ENCODE measurements around the gene EYA3. TPM values are rescaled to one million over a fixed set of nuclear protein-coding genes. Genes with fewer than 3 reads are reported as not detected.

EYA3 gene
- polyA plus RNA-seq, 3 donors: 47.5 to 75.0 (median 61.0) TPM

DNA sequence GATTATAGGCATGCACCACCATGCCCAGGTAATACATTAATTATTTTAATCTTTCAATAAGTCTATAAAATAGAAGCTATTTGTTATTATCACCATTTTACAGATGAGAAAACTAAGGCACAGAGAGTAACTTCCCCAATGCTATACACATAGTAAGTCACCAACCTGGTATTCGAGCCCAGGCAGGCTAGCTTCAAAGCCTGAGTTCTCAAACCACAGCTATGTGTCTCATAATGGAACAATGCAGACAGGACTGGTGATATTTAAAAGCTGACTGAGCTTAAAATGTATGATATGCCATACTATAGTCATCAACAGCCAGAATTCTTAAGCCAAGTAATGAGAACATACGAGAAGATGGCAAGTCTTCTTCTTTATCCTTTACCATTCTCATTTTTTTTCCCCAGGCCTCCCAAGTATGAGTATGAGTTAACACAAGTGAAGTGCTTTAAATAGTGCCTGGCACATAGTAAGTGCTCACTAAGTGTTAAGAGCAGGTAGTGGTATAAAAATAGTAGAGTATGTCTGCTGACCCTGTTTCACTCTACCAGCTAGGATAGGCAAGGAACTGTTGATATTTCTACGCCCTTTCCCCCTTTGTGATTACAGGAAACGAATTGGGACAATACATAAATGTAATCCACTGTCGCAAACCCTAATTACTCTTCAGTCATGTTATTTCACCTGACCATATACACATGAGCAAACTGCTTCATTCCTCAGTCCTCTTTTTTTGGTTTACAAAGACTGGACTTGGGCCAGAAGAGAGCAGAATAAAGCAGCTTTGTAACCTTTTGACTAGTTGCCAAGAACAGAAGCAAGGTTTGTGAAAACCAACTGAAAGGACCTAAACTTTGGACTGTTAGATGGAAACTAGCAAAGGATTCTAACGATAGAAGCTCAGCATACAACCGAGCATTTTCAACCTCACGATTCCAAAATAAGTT lies 9.5 kb downstream of the EYA3 start:
- DNase-seq: no peak

DNA sequence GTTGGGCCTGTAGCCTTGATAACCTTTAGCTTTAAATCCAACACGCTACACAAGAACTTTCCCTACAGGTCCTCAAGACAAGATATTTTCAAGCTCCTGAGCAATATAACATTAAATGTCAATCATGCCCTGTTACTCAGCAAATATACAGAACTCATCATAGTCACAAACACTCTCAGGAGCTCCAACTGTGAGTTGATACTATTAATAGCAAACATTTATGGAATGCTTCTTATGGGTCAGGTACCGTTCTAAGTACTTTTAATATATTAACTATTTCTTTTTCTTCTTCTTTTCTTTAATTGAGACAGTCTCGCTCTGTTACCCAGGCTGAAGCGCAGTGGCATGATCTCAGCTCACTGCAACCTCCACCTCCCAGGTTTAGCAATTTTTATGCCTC lies 10.1 kb downstream of the EYA3 start:
- DNase-seq: no peak

DNA sequence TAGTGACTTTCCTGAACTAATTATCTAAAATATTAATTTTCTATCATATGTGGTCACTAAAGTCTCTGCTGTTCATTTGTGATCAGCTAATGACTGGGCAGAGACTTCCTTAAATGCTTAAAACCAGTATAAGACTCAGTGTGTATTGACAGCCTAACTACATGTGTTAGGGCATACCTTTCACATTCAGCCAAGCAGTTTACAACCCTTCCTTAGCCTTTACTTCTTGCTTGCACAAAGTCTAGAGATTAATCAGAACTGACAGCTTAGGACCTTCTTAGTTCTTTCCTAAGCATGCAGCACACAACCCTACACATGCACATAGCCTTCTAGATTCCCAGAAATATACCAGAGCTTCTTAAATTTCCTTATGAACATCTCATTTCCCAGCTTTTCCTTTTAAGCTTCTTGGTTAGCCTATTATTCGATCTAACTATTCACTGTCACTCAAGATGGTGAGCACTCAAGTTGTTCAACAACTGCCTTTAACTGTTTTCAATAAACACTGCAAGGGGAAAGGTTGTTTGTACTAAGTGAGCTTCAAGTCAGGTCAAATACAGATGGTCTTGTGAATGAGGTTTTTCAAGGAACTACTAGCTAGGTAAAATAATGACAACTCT lies 13.4 kb downstream of the EYA3 start:
- DNase-seq: no peak

DNA sequence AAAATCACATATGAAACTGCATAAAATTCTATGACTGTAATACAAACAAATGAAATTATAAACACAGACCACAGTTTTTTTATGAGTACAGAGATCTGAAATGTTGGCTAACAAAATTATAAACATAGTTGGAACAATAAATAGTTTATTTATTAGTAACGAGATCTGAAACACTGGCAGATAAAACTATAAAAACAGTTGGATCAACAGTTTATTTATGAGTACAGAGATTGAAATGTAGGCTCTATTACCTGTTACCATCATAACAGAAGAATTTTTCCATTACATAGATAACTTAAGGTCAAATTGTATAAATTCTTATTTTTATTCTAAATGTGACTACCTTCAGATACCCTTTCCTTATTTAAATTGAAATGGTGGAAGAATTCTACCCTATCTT lies 14.5 kb downstream of the EYA3 start:
- no peak for DNase-seq

DNA sequence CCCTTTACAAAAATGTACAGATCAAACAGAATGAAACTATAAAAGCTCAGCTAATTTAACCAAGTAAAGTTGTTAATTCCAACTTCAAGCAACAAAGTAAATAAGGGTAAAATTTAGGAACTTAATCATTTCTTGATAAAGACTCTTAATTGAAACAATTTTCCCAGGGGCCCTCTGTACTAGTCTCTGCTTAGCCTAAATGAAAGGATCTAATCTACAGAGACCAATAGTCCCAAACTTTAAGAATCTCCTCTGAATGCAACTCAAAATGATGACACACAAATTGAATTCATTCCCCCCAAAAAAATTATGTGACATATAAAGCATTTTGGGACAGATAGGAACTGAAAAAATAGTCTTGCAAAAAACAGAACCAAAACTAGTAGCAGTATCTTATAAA lies 16.6 kb downstream of the EYA3 start:
- no peak for DNase-seq

DNA sequence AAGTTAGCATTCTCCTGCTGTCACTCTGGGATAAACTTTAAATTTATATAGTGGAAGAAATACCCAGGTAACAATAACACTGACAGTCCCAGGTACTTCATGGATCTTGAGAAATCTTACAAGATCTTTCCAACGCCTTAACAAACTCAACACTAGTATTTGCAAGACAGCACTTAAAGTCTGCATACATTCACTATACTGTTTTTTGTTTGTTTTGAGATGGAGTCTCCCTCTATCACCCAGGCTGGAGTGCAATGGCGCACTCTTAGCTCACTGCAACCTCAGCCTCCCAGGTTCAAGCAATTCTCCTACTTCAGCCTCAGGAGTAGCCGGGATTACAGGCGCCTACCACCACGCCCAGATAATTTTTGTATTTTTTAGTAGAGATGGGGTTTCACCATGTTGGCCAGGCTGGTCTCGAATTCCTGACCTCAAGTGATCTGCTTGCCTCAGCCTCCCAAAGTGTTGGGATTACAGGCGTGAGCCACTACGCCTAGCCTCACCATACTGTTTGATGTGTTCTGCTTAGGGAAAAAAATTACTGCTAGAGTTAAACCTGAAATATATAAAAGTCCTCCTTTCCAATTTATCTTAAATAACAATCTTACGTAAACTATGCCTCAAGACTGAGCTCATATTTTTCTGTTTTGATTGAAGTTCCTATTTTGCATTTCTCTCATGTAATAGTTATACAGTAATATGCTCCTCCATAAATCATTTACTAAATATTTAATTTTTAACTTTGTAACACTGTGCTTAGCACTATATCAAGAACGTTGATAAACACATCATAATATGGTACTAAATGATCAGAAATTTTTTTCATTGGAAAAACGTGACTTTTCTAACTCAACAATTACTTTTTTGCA lies 17.5 kb downstream of the EYA3 start:
- DNase-seq: no peak

DNA sequence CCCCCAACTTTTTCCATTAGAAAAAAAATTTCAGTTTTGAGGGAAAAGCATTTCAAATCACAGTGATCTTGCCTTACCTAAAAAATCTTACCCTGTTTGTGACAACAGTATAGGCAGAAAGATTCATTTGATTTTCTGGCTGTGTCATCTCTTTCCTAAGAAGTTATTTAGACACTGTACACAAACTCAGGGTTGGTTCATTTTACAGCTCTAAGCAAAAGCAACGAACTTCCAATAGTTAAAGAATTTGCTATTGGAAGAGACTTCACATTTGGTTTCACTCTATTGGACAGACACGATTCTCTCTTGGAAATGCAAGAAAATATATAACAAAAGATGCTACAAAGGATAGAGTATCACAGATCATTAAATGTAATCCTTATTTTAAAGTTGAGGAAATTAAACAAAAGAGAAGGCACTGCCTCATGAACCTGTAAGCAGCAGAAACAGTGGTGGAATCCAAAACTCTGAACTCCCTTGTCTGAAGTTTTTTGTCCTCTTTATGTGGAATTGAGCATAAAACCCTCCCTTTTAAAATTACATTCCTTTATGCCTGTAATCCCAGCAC lies 20.8 kb downstream of the EYA3 start:
- no peak for DNase-seq

DNA sequence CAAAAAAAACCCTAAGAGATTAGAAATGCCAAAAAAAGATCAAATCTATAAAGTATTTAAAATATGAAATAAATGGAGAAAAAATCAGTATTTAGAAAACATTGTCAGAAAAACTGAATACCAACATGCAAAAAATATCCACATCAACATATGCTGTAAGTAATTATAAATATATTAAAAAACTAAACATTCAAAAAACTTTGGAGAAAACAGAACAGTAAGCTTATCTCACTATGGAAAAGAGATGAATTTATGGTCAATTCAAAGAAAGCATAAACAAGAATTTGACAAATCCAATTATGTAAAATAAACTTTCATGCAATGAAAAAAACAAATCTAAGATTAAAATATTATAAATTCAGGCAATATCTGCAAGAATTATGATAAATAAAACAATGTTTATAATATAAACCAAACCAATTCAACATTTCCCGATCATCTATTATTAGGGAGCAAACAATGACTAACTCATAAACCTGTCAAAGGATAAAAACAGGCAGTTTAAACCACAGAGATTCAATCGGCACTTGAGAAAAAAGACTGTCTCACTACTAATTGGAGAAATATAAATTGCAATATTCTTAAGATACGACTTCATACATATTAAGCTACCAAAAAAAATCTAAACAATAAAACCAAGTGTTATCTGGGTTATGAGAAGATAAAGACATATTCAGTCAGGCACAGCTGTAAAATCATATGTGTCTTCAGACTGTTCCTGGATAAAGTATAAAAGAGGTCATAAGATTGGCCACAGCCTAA lies 21.8 kb downstream of the EYA3 start:
- no peak for DNase-seq

DNA sequence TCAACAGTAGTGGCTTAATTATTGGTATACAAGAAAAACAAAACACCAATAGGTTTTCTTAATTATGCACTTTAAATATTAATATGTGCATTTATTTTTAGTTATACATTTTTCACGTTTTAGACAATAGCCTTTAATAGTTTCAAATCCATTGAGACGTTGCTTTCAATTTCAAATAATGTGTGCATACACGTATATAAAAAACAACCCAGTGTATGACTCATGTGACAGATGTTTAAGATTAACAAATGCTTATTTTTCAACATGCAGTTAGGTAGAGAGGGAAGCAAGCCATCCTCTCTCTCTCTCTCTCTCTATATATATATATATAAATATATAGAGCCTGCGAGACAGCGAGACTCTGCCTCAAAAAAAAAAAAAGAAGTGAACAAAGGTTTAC lies 24.3 kb downstream of the EYA3 start:
- no peak for DNase-seq

DNA sequence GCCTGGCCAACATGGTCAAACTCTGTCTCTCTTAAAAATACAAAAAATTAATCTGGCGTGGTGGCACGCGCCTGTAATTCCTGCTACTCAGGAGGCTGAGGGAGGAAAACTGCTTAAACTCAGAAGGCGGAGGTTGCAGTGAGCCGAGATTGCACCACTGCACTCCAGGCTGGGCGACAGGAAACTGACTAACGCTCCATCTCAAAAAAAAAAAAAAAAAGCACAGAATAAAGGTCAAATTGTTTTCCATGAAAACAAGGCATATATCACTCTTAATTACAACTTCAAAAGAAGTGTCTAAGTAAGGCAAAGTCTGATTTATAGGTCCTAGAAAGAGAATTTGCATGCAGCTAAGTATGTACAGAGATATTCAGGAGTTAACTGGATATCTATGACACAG lies 25.6 kb downstream of the EYA3 start:
- DNase-seq: no peak

DNA sequence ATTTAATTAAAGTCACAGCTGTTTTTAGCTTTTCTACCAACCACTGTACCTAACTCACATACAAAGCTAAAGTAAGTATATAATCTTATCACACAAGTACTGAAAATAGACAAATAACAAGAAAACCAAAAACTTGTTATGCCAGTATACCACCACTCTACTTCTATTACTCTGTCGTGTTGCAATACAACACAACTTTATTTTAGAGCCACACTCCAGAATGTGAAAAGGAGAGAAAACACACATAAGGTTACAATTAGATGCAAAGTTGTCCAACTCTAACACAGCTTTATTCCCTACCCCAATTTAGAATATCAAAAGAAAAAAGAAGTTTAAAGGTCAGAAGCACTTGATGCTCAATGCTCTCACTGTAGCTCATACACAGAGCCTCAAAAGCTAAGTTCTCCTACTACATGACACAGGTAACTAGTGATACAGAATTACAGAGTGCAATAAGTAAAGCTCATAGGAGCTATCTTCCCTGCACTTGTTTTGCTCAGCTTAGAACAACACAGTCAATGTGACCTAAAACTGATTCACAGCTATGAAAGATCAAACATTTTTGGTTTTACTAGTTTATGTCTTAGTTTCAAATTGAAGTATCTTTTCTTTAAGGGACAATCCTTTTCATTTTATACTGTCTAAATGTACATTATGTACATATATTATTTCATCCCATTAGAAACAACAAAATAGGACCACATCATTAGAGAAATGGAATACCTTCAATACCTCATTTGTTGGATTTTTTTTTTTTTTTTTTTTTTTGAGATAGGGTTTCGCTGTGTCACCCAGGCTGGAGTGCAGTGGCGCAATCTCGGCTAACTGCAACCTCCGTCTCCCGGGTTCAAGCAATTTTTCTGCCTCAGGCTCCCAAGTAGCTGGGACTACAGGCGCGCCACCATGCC lies 29.2 kb downstream of the EYA3 start:
- no peak for DNase-seq

DNA sequence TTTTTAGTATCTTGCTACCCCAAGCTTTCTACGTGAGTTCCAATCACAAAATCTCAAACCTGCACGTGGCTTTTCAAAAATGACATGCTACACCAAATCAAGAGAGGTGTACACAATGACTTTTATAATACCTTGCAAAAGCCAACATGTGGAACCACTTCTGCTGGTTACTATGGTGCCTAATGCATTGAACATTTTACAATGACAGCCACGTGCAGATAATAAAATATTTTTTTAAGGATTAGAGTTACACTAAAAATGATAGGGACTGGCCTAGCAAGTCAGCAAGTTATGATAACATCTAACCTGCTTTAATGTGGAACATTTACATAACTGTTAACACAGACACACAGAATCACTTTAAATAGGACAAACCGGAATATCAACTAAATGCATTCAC lies 30.2 kb downstream of the EYA3 start:
- DNase-seq: no peak

DNA sequence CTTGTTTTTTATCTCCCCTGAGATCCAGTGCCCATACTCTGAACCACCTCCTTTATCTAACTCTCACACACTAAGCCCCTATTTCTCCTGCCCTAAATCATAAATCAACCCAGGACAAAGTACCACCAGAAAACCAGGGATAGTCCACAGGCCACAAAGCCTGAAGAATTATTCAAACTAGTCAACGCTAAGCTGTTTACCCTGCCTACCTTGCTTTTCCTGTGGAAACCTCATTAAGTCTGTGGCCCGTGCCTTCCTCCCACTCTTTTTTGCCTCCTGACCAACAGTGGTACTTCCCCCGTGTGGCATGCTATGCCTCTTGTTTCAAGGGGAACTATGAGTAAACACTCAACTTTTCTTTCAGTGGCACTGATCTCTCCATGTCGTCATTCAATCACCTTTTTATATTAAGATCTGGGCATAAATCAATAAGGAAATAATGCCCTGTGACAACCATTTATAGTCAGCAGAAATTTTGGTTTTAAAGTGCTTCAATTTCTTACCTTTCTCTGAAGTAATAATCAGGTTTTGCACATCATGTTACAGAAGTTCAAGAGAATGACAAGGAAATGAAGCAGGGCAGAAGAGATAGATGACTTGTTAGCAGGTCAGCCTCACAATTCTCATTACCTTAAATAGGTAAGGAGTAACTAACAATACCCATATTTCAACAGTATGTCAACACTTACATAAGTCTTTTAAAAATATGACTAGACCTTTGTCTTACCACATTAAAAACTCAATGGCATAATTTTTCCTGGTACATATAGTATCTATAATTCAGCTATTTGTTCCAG lies 32.1 kb downstream of the EYA3 start:
- peak; percentile 26 for DNase-seq

DNA sequence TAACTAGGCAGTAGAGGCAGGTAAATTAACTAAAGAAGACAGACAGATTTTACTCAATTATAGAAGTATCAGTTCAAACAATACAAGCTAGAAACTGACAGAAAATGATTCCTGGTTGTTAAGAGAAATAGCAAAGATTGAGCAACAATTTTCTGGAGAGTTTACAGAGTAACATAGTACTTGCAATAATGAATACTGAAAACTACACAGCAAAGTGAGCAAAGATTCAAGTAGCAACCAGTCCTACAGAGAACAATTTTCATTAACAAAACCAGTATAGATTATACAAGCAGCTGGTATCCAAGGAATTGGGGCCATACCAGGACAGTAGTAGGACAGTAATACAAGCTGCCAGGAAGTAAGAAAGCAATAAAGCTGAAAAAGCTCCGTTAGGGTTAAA lies 37.6 kb downstream of the EYA3 start:
- DNase-seq: no peak

DNA sequence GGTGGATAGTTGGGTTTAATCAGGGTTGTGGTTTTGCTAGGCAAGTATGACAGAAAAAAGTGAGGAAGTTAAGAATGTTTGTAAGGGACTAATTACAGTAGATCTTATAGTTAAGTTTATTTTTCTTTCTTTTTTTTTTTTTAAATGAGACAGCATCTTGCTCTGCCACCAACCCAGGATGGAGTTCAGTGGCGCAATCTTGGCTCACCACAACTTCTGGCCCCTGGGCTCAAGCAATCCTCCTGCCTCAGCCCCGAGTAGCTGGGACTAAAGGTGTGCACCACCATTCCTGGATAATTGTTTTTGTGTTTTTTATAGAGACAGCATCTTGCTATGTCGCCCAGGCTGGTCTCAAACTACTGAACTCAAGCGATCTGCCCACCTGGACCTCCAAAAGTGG lies 41.7 kb downstream of the EYA3 start:
- no peak for DNase-seq

DNA sequence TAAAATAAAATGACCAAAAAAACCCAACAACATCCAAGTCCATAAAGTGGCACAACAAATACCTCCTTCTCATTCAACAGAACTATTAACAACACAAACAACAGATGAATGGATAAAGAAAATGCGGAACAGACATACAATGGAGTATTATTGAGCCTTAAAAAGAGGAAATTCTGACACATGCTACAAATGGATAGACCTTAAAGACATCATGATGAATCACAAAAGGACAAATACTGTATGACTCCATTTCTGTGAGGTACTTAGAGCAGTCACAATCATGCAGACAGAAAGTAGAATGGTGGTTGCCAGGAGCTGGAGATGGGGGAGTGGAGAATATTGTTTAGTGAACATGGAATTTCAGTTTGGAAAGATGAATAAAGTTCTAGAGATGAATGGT lies 42.6 kb downstream of the EYA3 start:
- DNase-seq: no peak

DNA sequence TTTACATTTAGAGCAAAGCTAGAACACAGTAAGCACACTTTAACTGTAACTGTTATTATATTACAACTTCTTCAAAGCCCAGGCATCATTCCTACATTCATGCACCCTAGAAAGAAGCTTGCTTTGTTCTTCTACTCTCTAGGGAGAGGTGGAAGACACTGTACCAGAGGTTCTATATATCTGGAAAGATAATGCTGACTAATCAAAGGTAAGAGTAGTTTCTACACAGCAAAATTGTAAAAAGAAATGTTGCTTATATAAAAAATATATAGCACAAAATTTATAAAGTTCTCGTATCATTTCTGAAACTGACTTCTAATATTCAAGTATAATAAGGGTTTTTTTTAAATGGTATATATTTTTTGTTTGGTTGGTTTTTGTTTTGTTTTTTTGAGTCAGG lies 44.0 kb downstream of the EYA3 start:
- no peak for DNase-seq

DNA sequence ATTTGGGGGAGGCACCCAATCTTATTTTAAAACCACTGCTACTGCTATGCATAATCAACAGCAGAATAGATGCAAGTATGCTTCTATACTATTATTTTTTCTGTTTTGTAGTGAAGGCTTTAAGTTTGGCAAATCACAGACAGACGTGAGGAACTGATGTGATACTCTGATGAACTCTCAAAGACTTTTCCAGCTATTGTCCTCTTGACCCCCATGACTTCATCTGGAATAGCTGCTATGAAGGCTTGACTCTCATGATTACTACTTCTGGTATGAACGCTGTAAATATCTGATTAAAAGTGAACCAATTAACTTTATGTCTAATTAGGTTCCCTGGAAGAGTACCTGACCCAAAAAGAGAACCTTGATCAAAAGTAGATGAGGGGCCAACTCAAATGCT lies 49.1 kb downstream of the EYA3 start:
- DNase-seq: no peak

DNA sequence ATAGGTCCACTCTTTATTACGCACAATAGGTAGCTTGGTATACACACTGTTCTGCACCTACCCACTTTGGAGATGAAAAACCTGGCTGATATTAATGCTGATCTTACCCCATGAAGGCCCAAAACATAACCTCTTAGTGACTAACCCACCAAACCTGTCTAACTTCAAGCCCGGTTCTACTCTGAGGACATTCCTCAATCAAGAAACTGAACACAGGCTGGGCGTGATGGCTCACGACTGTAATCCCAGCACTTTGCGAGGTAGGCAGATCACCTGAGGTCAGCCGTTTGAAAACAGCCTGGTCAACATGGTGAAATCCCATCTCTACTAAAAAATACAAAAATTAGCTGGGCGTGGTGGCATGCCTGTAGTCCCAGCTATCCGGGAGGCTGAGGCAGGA lies 50.5 kb downstream of the EYA3 start:
- DNase-seq: no peak

DNA sequence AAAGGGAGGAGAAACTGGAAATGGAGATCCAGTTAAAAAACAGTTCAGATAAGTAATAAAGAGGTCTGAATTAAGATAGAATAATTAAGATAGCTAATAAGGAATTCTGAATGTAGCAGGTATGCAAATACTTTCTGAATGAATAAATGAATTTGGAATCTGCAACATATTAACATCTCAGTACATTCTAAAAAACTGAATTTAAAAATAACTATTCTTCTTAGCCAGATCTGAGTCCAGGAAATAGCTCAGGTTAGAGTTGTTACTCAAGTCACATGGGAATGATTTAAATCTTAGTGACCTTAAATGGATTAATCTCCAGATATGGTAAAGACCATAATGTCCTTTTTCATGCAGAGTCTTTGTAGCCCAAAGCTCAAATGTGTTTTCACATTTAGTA lies 51.2 kb downstream of the EYA3 start:
- no peak for DNase-seq
